ENCODE data around the gene FCHSD1. TPM values are rescaled to one million over a fixed set of nuclear protein-coding genes. Genes with fewer than 3 reads are reported as not detected.
A peak's percentile ranks its signal among the peaks of the same experiment; 100 is the strongest.

FCHSD1 gene
- total RNA-seq, 4 donors from 2014 or later: 2.4 to 27.2 (median 11.3) TPM

GRCh38 chr5:141602606-141603005 is 48.6 kb downstream of the FCHSD1 start:
- TF ChIP-seq POLR2A (IDR thresholded peaks at IDR 0.05): no peak
- no peak for TF ChIP-seq CTCF (IDR thresholded peaks at IDR 0.05)
- no peaks in the 10 kb centered on the region for H3K9me3 ChIP-seq
- H3K36me3 ChIP-seq: no peaks in the 10 kb centered on the region
- no peak overlapping the region for H3K4me3 ChIP-seq
- peak overlapping the region in 1 of 2 donors; percentile 6 for H3K27ac ChIP-seq
- intact Hi-C loops (cut with DNase I; ENCODE audit: low total_unique reads): no loop called here
- no peak for DNase-seq
- peaks cover 0 to 3% of the 10 kb centered on the region in 2 donors for H3K4me1 ChIP-seq
- H3K27me3 ChIP-seq: no peaks in the 10 kb centered on the region

GRCh38 chr5:141598391-141599345 is 52.5 kb downstream of the FCHSD1 start:
- no peak for DNase-seq
- TF ChIP-seq POLR2A (IDR thresholded peaks at IDR 0.05) (no peak), CTCF (IDR thresholded peaks at IDR 0.05) (no peak)
- Histone ChIP-seq H3K4me3 (no peak overlapping the region), H3K4me1 (no peaks in the 10 kb centered on the region), H3K9me3 (no peaks in the 10 kb centered on the region), H3K27me3 (no peaks in the 10 kb centered on the region), H3K36me3 (no peaks in the 10 kb centered on the region), H3K27ac (no peak overlapping the region)
- intact Hi-C loops (cut with DNase I; ENCODE audit: low total_unique reads): no loop called here

- Histone ChIP-seq H3K4me3 (no peak overlapping the region), H3K27ac (no peak overlapping the region), H3K36me3 (no peaks in the 10 kb centered on the region), H3K4me1 (no peaks in the 10 kb centered on the region), H3K27me3 (no peaks in the 10 kb centered on the region), H3K9me3 (no peaks in the 10 kb centered on the region)
- TF ChIP-seq CTCF (IDR thresholded peaks at IDR 0.05) (no peak), POLR2A (IDR thresholded peaks at IDR 0.05) (no peak)
- intact Hi-C loops (cut with DNase I; ENCODE audit: low total_unique reads): no loop called here
- DNase-seq: no peak
These were observed 53.4 kb downstream of the FCHSD1 start for GRCh38 chr5:141597814-141598213.

- no peaks in the 10 kb centered on the region for H3K9me3 ChIP-seq
- intact Hi-C loops (cut with DNase I; ENCODE audit: low total_unique reads): no loop called here
- no peaks in the 10 kb centered on the region for H3K4me1 ChIP-seq
- no peak overlapping the region for H3K4me3 ChIP-seq
- TF ChIP-seq POLR2A (IDR thresholded peaks at IDR 0.05): no peak
- no peak for TF ChIP-seq CTCF (IDR thresholded peaks at IDR 0.05)
- no peaks in the 10 kb centered on the region for H3K36me3 ChIP-seq
- no peak for DNase-seq
- no peak overlapping the region for H3K27ac ChIP-seq
- H3K27me3 ChIP-seq: no peaks in the 10 kb centered on the region
These were observed 53.8 kb downstream of the FCHSD1 start for GRCh38 chr5:141597394-141597793.

- Histone ChIP-seq H3K4me1 (no peaks in the 10 kb centered on the region), H3K27me3 (no peaks in the 10 kb centered on the region), H3K36me3 (no peaks in the 10 kb centered on the region), H3K4me3 (no peak overlapping the region), H3K9me3 (no peaks in the 10 kb centered on the region), H3K27ac (no peak overlapping the region)
- intact Hi-C loops (cut with DNase I; ENCODE audit: low total_unique reads): no loop called here
- DNase-seq: no peak
- no peak for TF ChIP-seq CTCF (IDR thresholded peaks at IDR 0.05)
- TF ChIP-seq POLR2A (IDR thresholded peaks at IDR 0.05): no peak
These were observed 54.4 kb downstream of the FCHSD1 start for GRCh38 chr5:141596867-141597266.

Data from uterus (tissue), 4 donors.